ENCODE results near the gene NDUFV3.

Gene NDUFV3

DNA sequence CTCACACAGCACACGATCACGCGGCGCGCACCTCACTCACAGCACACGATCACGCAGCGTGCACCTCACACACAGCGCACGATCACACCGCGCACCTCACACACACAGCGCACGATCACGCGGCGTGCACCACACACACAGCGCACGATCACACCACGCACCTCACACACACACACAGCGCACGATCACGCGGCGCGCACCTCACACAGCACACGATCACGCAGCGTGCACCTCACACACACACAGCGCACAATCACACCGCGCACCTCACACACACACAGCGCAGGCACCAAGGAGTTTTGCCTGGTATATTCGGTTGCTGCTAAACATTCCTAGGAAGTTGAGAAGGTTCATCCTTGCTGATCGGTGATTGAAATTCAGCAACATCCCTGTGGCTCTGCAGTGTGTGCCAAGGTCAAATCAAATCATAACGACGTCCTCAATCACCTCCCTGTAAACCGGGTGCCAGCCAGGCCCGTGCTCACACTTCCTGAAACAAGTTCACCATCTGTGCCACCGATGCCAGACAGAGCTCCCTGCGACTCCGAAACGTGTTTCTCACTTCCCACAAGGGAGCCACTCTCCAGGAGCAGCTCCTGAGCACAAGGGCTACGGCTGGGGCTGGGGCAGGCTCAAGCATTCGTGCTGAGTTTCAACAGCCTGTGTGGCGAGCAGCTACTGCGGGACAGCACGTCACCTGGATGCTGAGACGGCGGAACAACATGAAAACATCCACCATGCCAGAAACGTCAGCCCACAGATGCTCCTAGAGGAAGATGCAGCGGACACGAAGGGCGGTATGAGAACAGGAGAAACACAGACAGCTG lies 44.0 kb upstream of the NDUFV3 start:
- H3K36me3 ChIP-seq (ENCODE audit: insufficient read depth, low read length) = peaks cover 96% of the 10 kb centered on the region

DNA sequence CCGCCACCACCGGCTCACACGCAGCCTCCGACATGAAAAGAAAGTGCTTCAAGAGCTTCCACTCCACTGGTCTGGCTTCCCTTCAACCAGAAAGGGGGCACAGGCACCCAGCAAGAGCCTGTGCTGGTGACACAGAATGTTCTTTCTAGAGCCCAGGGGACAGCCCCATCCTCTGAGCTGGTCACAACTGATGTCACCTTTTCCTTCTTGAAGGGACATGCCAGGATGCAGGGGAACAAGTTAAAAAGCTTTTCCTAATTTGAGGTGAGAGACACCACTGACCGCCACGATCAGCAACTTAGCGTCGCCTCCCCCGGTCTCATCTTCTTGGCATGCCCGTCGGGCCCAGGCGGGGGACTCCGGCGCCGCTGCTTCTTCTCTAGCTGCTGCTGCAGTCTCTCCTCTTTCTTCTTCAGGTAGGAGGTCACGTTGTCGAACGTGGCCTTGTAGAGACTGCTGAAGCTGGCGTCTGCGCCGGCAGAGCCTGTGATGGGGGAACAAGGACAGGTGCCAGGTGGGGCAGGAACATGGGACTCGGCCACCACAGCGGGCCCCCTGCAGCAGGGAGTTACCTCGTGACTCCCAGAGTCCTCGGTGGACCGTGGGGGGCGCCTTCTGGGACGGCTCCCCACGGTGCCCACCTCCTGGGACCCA lies 43.2 kb upstream of the NDUFV3 start:
- peaks cover 96% of the 10 kb centered on the region for H3K36me3 ChIP-seq (ENCODE audit: insufficient read depth, low read length)
- no peak overlapping the region for H3K4me2 ChIP-seq (ENCODE audit: insufficient read depth, low read length)
- peaks cover 39% of the 10 kb centered on the region for H3K79me2 ChIP-seq (ENCODE audit: insufficient read depth, low read length)

More for the DNA sequence above, 44.0 kb upstream of the NDUFV3 start:
- no peaks in the 10 kb centered on the region for H3K9me3 ChIP-seq (ENCODE audit: insufficient read depth, low read length, severe bottlenecking)
- H3K27me3 ChIP-seq (ENCODE audit: insufficient read depth, low read length, poor library complexity) = no peaks in the 10 kb centered on the region
- H3K9ac ChIP-seq (ENCODE audit: low read depth, low read length) = no peak overlapping the region
- no peaks in the 10 kb centered on the region for H3K4me1 ChIP-seq (ENCODE audit: insufficient read depth, low read length)
- no peak overlapping the region for H2AFZ ChIP-seq (ENCODE audit: low read depth, low read length)
- no peak overlapping the region for H3K4me2 ChIP-seq (ENCODE audit: insufficient read depth, low read length)
- ATAC-seq (ENCODE audit: insufficient read depth, low read depth) = no peak
- peaks cover 81% of the 10 kb centered on the region for H4K20me1 ChIP-seq (ENCODE audit: insufficient read depth, low read length)
- TF ChIP-seq, protein P1, sequence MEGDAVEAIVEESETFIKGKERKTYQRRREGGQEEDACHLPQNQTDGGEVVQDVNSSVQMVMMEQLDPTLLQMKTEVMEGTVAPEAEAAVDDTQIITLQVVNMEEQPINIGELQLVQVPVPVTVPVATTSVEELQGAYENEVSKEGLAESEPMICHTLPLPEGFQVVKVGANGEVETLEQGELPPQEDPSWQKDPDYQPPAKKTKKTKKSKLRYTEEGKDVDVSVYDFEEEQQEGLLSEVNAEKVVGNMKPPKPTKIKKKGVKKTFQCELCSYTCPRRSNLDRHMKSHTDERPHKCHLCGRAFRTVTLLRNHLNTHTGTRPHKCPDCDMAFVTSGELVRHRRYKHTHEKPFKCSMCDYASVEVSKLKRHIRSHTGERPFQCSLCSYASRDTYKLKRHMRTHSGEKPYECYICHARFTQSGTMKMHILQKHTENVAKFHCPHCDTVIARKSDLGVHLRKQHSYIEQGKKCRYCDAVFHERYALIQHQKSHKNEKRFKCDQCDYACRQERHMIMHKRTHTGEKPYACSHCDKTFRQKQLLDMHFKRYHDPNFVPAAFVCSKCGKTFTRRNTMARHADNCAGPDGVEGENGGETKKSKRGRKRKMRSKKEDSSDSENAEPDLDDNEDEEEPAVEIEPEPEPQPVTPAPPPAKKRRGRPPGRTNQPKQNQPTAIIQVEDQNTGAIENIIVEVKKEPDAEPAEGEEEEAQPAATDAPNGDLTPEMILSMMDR (IDR thresholded peaks at IDR 0.05; ENCODE audit: borderline replicate concordance, extremely low read depth, low read length, poor library complexity, severe bottlenecking) = no peak
- TF ChIP-seq EZH2 (IDR thresholded peaks at IDR 0.05; ENCODE audit: borderline replicate concordance, low read depth, low read length, severe bottlenecking) = no peak
- no peak overlapping the region for H3K4me3 ChIP-seq (ENCODE audit: low read depth in 1 of 2, low read length in 2 of 2)
- DNase-seq = no peak
- H3K27ac ChIP-seq (ENCODE audit: low read length) = no peak overlapping the region
- peaks cover 45% of the 10 kb centered on the region for H3K79me2 ChIP-seq (ENCODE audit: insufficient read depth, low read length)

DNA sequence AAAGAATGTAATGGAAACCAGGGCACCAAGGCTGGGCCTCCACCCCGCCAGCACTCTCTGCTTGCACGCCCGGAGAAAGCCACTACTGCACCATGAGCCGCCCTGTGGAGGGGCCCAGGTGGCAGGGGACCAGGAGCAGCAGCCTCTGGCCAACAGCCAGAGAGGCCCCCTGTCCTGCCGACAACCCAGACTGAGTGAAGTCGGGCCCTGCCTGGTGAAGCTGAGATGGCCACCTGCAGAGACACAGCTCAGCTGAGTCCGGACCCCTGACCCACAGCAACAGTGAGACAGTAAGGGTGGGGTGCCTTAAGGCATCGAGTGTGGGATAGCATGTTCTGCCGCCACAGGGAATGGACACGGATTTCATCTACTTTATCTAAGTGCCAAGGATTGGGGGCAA lies 42.6 kb upstream of the NDUFV3 start:
- Histone ChIP-seq H3K79me2 (ENCODE audit: insufficient read depth, low read length) (peaks cover 34% of the 10 kb centered on the region; the same call in 1 of the 2 replicates), H3K27ac (ENCODE audit: low read length) (no peak overlapping the region; the same call in 1 of the 2 replicates), H3K36me3 (ENCODE audit: insufficient read depth, low read length) (peaks cover 96% of the 10 kb centered on the region), H3K4me1 (ENCODE audit: insufficient read depth, low read length) (no peaks in the 10 kb centered on the region), H3K9ac (ENCODE audit: low read depth, low read length) (no peak overlapping the region), H3K9me3 (ENCODE audit: insufficient read depth, low read length, severe bottlenecking) (no peaks in the 10 kb centered on the region), H3K4me3 (ENCODE audit: low read depth in 1 of 2, low read length in 2 of 2) (no peak overlapping the region), H3K4me2 (ENCODE audit: insufficient read depth, low read length) (no peak overlapping the region), H4K20me1 (ENCODE audit: insufficient read depth, low read length) (peaks cover 76% of the 10 kb centered on the region), H2AFZ (ENCODE audit: low read depth, low read length) (no peak overlapping the region), H3K27me3 (ENCODE audit: insufficient read depth, low read length, poor library complexity) (no peaks in the 10 kb centered on the region)
- DNase-seq = no peak
- no peak for ATAC-seq (ENCODE audit: insufficient read depth, low read depth)
- no peak for TF ChIP-seq EZH2 (IDR thresholded peaks at IDR 0.05; ENCODE audit: borderline replicate concordance, low read depth, low read length, severe bottlenecking)
- TF ChIP-seq, protein P1 (IDR thresholded peaks at IDR 0.05; ENCODE audit: borderline replicate concordance, extremely low read depth, low read length, poor library complexity, severe bottlenecking) = no peak

More for the DNA sequence above, 43.2 kb upstream of the NDUFV3 start:
- H3K4me1 ChIP-seq (ENCODE audit: insufficient read depth, low read length) = no peaks in the 10 kb centered on the region
- H4K20me1 ChIP-seq (ENCODE audit: insufficient read depth, low read length) = peaks cover 79% of the 10 kb centered on the region
- ATAC-seq (ENCODE audit: insufficient read depth, low read depth) (no peak), DNase-seq (no peak)
- no peak for TF ChIP-seq EZH2 (IDR thresholded peaks at IDR 0.05; ENCODE audit: borderline replicate concordance, low read depth, low read length, severe bottlenecking)
- TF ChIP-seq, protein P1 (IDR thresholded peaks at IDR 0.05; ENCODE audit: borderline replicate concordance, extremely low read depth, low read length, poor library complexity, severe bottlenecking) = no peak
- H3K9me3 ChIP-seq (ENCODE audit: insufficient read depth, low read length, severe bottlenecking) = no peaks in the 10 kb centered on the region
- no peak overlapping the region for H3K4me3 ChIP-seq (ENCODE audit: low read depth in 1 of 2, low read length in 2 of 2)
- no peak overlapping the region for H2AFZ ChIP-seq (ENCODE audit: low read depth, low read length)
- H3K27ac ChIP-seq (ENCODE audit: low read length) = no peak overlapping the region
- H3K27me3 ChIP-seq (ENCODE audit: insufficient read depth, low read length, poor library complexity) = no peaks in the 10 kb centered on the region
- H3K9ac ChIP-seq (ENCODE audit: low read depth, low read length) = no peak overlapping the region
